ENCODE measurements around the gene MT1A.
"Not testable (repeated sequence)": the region's sequence is repeated elsewhere in the genome, so short reads cannot be mapped to it uniquely, and the experiment has no call there.

- not testable (repeated sequence) for TF ChIP-seq CTCF (IDR thresholded peaks at IDR 0.05; ENCODE audit: poor library complexity, severe bottlenecking); EZH2 (IDR thresholded peaks at IDR 0.05; ENCODE audit: borderline replicate concordance, insufficient read depth, low read length, poor library complexity, severe bottlenecking)
Measured at GRCh38 chr16:56674570-56674969, 36.1 kb downstream of the MT1A start.
